A204.1 (cell line): ENCODE data around the gene TGFBI.

Experiments
- FAIRE-seq: peaks from 2 replicates; lab custom pipeline; 2012; peaks lifted over from hg19 to GRCh38; lab: Jason Lieb, UNC

Gene TGFBI

DNA sequence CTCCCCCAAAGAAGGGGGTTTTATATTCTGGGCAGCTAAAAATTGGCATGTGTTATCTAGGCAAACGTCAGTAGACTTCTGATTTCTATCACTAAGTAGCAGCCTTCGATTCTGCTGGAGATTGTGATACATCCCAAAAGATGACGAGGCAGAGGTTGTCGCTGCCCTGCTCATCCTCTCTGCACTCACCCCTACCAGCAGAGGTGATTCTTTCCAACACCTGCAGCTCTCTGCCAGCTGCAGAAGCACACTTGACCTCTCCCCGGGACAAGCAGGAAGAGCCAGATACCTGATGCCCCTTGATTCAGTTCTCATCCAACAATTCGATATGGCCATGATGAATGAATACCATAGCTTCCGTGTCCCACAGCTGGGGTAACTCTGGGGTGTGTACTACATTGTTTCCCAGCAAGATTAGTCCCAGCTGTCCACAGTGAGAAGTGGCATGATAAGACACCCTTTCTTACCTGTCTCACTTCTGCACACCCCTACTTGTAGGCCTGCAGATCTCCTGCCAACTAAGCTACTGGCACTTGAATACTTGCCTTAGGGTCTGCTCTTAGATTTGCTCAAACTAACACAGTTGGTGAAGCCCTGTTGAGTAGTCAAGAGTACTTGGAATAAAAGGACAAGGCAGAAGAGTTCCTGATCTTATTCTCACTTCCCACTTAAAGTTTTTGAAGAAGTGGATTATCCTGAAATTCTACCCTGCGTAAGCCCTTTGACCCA is 66.3 kb downstream of the TGFBI start:
- no peak for FAIRE-seq

DNA sequence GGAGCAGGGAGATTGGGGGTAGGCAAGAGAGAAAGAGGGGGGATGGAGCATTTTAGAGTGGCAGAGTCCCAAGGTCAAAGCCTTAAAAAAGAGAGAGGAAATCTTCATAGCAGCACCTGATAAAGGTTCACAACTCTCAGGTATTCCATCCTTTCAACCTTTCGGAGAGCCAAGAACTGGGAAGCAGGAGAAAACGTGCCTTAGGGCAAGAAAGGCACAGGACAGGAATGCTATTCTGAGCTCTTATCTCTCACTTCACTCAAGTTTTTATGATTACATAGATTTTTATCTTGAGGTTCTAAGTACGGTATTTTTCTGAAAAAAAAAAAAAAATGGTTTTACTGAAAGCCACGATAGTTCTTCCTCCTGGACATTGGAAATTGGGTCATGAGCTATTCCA is 69.4 kb downstream of the TGFBI start:
- FAIRE-seq: no peak

DNA sequence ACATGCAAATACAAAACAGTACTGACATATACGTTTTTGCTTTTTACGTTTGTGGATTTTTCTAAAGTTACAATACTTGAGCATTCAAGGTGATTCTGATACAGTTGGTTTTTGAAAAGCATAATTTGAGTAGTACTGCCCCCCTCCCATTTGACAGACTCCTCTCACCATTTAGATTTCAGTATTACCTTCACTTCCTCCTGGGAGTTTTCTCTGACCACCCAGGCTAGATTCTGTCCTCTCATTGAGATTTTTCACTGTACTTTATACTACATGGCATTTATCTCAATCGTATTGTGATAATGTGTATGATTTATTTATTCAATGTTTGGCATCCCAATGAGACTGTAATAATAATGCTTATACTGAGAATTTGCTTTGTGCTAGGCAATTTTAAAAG is 71.1 kb downstream of the TGFBI start:
- FAIRE-seq: no peak

DNA sequence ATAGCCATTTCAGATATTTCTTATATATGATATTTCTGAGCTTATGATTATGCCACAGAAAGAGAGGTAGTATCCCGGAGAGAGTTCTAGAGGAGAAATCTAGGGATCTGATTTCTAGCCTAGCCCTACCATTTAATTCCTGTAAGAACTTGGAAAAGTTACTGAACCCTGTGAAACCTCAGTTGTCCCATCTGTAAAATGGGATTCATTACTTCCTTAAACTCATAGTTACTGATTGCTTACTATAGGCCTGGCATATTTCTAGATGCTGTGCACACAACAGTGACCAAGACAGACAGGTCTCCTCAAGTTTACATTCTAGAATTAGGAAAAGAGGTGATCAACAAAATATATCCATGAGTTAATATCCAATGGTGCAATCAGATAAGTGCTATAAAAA is 73.1 kb downstream of the TGFBI start:
- no peak for FAIRE-seq

DNA sequence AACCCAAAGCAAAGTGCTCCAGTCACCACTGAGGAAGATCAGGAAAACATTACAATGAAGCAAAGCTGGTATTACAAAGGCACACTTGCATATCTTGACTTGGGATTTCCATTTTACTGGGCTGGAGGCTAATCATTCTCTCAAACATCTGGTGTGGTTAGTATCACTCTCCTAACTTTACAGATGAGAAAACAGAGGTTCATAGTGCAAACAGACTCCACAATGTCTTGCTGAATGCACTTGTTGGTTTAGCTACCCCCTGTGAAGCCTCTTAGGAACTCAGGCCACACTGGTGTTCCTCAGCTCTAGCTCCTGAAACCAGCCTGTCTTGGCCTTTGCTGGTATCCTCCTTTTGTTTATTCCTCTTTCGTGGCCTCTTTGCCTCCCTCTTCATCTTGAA is 74.3 kb downstream of the TGFBI start:
- no peak for FAIRE-seq

DNA sequence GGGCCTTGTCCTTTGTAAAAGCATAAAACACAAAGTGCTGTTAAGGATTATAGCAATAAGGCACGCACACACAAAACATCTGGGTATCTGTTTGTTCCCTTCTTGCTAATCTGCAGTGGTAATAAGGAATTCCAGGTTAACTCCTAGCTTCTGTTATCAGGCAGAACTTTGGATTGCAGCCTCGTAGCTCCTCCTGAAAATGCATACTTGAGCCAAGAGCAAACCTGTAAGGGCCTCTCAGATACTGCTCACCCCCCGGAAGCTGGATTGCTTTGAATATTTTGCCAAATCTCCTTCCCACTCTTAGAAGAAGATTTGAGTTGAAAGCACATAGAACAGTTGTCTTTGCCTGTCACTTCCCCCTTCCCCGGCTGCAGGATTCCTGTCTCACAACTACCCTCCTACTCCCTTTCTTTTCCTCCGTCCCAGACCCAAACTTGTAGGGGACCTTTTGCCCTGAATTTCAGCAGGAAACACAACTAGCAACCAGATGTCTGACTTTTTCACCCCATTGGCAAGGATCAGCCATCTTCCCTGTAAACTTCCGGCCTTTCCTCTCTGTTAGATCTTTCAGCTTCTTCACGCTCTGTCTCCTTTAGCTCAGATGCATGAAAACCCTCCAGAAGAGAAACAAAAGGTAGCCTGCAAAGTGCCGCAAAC is 75.6 kb downstream of the TGFBI start:
- no peak for FAIRE-seq

DNA sequence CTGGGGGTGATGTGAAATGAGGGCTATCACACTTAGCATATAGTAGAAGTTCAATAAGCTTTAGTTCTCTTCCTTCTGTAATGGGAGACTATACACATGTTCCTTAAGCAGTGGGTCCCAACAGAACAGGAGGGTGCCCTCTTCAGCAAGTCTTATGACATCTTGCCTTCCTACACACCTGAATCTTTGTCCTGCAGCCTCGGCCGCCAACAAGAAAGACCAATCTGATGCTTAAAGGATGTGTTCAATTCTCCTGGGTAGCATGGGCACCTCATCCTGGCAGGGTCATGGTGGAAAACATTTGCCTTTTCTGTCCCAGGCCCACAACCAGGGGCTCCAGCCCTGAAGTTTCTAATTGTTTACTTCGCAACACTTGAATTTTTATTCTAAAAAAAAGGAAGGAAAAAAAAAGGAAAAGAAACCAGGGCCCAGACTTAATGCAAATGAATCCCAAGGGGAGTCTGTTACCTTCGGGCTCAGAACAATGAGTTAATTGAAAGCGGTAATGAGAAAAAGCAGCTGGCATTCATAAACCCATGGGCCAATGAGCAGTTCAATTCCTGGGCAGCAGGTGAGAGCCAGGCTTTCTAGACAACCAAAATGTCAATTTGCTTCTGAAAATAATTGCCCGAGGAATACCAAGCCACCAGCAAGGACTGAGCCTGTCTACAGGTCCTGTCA is 77.7 kb downstream of the TGFBI start:
- no peak for FAIRE-seq

DNA sequence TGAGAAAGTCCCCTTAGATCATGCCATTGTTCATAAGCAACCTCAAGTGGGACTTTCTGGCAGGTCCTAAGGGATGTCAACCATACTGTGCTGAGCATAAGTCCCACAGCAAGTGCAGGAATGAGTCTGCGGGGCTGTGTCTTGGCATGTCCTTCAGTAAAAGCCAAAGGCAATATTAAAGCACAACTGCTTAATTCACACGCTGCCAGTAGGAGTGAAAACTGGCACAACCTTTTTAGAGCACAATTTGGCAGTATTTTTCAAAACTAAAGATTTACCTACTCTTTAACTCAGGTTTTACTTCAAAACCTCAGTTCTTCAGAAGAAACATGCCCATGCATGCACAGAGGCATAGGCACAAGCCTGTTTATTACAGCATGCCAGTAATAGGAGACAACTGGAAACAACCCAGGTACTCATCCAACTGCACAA is 79.4 kb downstream of the TGFBI start:
- FAIRE-seq: no peak

DNA sequence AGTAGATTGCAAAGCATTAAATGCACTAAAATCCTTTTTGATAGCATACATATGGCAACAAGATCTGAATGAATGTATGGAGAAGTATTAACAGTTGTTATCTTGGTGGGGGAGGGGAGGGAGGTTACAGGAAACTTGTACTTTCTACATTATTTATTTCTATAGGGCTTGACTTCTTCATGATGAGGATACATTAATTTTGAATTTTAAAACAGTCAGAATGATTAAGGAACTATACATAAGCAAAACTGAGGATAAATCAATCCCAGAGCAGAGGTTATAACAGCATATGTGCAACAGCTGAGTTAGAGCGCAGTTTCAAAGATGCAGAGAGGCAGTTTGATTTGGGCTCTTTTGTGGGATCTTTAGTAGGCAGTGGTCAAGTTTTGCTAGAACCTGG is 80.0 kb downstream of the TGFBI start:
- FAIRE-seq: no peak

DNA sequence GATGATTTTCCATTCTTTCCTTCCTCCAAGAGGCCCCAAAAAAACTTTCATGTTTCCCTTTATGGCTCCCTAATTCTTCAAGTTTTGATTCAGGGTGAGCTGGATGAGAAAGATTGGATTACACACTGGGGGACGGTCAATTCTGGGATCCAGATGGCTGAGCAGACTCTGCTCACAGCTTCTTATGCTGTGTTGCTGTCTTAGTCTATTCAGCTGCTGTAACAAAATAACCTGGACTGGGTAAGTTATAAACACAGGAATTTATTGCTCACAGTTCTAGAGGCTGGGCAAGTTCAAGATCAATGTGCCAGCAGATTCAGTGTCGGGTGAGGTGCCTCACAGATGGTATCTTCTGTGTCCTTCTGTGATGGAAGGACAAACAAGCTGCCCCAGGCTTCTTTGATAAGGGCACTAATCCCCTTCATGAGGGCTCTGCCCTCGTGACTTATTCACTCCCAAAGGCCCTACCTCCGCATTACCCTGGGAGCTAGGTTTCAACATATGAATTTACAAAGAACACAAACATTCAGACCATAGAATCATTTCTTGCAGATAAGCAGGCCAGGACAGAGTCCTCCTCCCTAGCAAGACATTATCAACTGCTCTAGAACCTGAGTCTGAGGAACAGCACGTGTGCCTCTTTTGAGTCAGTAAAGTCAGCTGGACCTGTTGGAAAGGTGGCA is 80.8 kb downstream of the TGFBI start:
- no peak for FAIRE-seq
